Liver (tissue), 3 donors: ENCODE measurements around the gene SGIP1.

Experiments used
- ATF3 ChIP-seq: IDR thresholded peaks from 2 replicates; pipeline ENCODE4 v1.6.1; 2016; ENCODE audit warnings: antibody characterized with exemption
- CTCF ChIP-seq: fragments of 150-350 bp; IDR thresholded peaks from 2 replicates; pipeline ENCODE4 v1.5.1; 2017; ENCODE audit warnings: improper control_type of control experiment, low read depth, low read length; ENCODE audit not compliant: missing input control
- FOXA1 ChIP-seq: IDR thresholded peaks from 2 replicates; pipeline ENCODE4 v1.6.1; 2016; ENCODE audit warnings: antibody characterized with exemption
- GABPA ChIP-seq, 2 donors: IDR thresholded peaks in 1 of 2; conservative IDR thresholded peaks in 1 of 2; 2 replicates each; pipeline ENCODE4 v1.6.1; 2016; ENCODE audit warnings: antibody characterized with exemption in 2 of 2, mild to moderate bottlenecking in 1 of 2, moderate library complexity in 1 of 2
- HNF4G ChIP-seq: IDR thresholded peaks from 2 replicates; pipeline ENCODE4 v1.6.1; 2016; ENCODE audit warnings: antibody characterized with exemption
- JUND ChIP-seq, 2 donors: IDR thresholded peaks; 2 replicates each; pipeline ENCODE4 v1.6.1; 2016; ENCODE audit warnings: antibody characterized with exemption in 2 of 2
- MAX ChIP-seq: IDR thresholded peaks from 2 replicates; pipeline ENCODE4 v1.6.1; 2016; ENCODE audit warnings: antibody characterized with exemption
- RAD21 ChIP-seq, 2 donors: IDR thresholded peaks; 2 replicates each; pipeline ENCODE4 v1.6.1; 2016; ENCODE audit warnings: antibody characterized with exemption in 2 of 2, mild to moderate bottlenecking in 2 of 2
- REST ChIP-seq: IDR thresholded peaks from 2 replicates; pipeline ENCODE4 v1.6.1; 2016; ENCODE audit warnings: antibody characterized with exemption, mild to moderate bottlenecking
- SP1 ChIP-seq: IDR thresholded peaks from 2 replicates; pipeline ENCODE4 v1.6.1; 2018; ENCODE audit warnings: antibody characterized with exemption, mild to moderate bottlenecking
- TAF1 ChIP-seq: conservative IDR thresholded peaks from 2 replicates; pipeline ENCODE4 v1.6.1; 2016; ENCODE audit warnings: antibody characterized with exemption, mild to moderate bottlenecking
- YY1 ChIP-seq: IDR thresholded peaks from 2 replicates; pipeline ENCODE4 v1.6.1; 2016; ENCODE audit warnings: antibody characterized with exemption, mild to moderate bottlenecking
- ZBTB33 ChIP-seq: IDR thresholded peaks from 2 replicates; pipeline ENCODE4 v1.6.1; 2016; ENCODE audit warnings: antibody characterized with exemption
- donor health status: healthy.
- donor health status: healthy.

- TF ChIP-seq YY1 (no peak), TAF1 (no peak), REST (no peak), CTCF (no peak), RAD21 (IDR thresholded peaks at IDR 0.05) (no peak), ATF3 (no peak), SP1 (no peak), ZBTB33 (no peak), HNF4G (no peak), MAX (no peak), GABPA (IDR thresholded peaks at IDR 0.05 in 1 of 2, conservative IDR thresholded peaks at IDR 0.05 in 1 of 2) (no peak), FOXA1 (no peak), JUND (IDR thresholded peaks at IDR 0.05) (no peak)
These were observed 40.2 kb upstream of the SGIP1 start for GRCh38 chr1:66493731-66494130.
